Ishikawa (cell line): ENCODE data around the gene NUP133.

Experiments used
- CREB1 ChIP-seq: IDR thresholded peaks from 2 replicates; pipeline ENCODE4 v1.6.1; 2012; ENCODE audit warnings: low read depth
- EP300 ChIP-seq: IDR thresholded peaks from 2 replicates; pipeline ENCODE4 v1.6.1; 2012; ENCODE audit warnings: borderline replicate concordance
- TAF1 ChIP-seq: IDR thresholded peaks from 2 replicates; pipeline ENCODE4 v1.6.1; 2012; ENCODE audit warnings: low read depth, mild to moderate bottlenecking
- TCF12 ChIP-seq: IDR thresholded peaks from 2 replicates; pipeline ENCODE4 v1.6.1; 2012; ENCODE audit warnings: low read depth
- ZBTB7A ChIP-seq: IDR thresholded peaks from 2 replicates; pipeline ENCODE4 v1.6.1; 2012; ENCODE audit warnings: low read depth
- TF ChIP-seq, protein P1 (sequence below): IDR thresholded peaks from 2 replicates; pipeline ENCODE4 v1.6.1; 2012; ENCODE audit warnings: low read depth, mild to moderate bottlenecking
- TF ChIP-seq, protein P2 (sequence below): IDR thresholded peaks from 2 replicates; pipeline ENCODE4 v1.6.1; 2012

DNA sequence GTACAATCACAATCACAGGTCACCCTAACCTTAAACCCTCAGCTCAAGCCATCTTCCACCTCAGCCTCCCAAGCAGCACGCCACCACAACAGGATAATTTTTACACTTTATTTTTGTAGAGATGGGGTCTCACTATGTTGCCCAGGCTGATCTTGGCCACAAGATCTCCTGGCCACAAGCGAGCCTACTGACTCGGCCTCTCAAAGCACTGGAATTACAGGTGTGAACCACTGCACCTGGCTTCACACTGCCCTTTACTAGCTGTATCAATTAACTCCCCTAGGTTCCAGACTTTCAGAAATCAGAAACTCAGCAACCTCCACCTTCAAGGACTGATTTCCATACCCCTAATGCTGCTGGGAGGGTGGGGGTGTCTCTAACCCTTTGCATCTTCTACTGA lies 37.0 kb downstream of the NUP133 start:
- no peak for TF ChIP-seq TAF1
- TF ChIP-seq ZBTB7A: no peak
- TF ChIP-seq, protein P1, sequence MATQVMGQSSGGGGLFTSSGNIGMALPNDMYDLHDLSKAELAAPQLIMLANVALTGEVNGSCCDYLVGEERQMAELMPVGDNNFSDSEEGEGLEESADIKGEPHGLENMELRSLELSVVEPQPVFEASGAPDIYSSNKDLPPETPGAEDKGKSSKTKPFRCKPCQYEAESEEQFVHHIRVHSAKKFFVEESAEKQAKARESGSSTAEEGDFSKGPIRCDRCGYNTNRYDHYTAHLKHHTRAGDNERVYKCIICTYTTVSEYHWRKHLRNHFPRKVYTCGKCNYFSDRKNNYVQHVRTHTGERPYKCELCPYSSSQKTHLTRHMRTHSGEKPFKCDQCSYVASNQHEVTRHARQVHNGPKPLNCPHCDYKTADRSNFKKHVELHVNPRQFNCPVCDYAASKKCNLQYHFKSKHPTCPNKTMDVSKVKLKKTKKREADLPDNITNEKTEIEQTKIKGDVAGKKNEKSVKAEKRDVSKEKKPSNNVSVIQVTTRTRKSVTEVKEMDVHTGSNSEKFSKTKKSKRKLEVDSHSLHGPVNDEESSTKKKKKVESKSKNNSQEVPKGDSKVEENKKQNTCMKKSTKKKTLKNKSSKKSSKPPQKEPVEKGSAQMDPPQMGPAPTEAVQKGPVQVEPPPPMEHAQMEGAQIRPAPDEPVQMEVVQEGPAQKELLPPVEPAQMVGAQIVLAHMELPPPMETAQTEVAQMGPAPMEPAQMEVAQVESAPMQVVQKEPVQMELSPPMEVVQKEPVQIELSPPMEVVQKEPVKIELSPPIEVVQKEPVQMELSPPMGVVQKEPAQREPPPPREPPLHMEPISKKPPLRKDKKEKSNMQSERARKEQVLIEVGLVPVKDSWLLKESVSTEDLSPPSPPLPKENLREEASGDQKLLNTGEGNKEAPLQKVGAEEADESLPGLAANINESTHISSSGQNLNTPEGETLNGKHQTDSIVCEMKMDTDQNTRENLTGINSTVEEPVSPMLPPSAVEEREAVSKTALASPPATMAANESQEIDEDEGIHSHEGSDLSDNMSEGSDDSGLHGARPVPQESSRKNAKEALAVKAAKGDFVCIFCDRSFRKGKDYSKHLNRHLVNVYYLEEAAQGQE: no peak
- no peak for TF ChIP-seq TCF12
- TF ChIP-seq EP300: no peak
- TF ChIP-seq, protein P2, sequence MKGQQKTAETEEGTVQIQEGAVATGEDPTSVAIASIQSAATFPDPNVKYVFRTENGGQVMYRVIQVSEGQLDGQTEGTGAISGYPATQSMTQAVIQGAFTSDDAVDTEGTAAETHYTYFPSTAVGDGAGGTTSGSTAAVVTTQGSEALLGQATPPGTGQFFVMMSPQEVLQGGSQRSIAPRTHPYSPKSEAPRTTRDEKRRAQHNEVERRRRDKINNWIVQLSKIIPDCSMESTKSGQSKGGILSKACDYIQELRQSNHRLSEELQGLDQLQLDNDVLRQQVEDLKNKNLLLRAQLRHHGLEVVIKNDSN: no peak
- TF ChIP-seq CREB1: no peak
